HG02938 (cell line): ENCODE results near the gene HOXD3.

Source experiments
- ATAC-seq: cut with Tn5 transposase; IDR thresholded peaks from one replicate; pipeline ENCODE4 v1.9.1; 2021; ENCODE audit warnings: mild to moderate bottlenecking, moderate library complexity; ENCODE audit not compliant: unreplicated experiment

HOXD3 gene

DNA sequence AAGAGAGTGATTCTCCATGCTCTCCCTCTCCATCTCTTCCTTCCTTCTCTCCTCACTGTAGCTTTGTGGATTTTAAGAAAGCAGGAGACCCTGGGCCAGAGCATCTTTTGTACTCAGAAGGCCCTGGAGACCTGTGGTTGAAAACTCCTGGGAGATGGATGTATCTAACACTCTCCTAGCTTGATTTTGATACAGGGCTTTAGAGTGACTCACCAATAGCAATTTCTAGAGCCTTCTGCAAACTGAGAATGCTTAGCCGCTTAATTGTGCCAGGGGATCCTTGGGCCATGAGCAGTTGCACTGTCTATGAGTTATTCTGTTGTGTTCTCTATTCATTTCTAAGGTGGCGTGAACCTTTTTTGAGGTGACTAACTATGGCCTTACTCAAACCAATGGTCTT lies 49.0 kb downstream of the HOXD3 start:
- no peak for ATAC-seq

DNA sequence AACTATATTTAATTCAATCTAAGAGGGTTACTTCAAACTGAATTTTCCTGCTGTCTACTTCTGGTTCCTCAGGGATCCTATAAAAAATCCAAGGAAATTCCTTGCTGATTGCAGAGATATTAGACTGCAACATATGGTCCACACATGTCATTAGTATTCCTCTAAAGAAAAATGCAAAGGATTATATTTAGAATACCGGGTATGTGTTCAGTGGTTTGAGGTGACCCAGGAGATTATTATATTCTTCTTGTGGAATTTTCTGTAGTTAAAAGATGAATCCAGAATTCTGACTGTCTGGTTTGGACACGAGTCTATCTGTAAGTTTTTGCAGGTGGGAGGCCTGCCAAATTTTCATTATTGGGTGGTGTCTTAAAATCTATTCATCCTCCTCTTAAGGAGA lies 49.6 kb downstream of the HOXD3 start:
- ATAC-seq, result no peak

DNA sequence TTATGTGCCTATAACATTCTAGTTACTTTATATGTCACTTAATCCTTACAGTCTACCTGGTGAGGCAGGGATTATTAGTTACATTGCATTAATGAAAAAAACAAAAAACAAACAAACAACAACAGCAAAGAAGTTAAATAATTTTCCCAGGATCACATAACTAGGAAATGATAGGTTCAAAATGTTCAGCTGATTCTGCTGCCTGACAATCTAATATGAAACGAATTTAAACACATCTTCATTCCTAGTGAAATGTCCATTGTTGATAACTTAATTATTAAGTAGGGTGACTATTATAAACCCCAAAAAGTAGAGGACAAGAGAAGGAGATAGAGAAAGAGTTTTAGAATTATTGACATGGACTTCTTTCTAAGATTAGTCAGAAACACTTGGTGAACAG lies 54.0 kb downstream of the HOXD3 start:
- ATAC-seq, result no peak

DNA sequence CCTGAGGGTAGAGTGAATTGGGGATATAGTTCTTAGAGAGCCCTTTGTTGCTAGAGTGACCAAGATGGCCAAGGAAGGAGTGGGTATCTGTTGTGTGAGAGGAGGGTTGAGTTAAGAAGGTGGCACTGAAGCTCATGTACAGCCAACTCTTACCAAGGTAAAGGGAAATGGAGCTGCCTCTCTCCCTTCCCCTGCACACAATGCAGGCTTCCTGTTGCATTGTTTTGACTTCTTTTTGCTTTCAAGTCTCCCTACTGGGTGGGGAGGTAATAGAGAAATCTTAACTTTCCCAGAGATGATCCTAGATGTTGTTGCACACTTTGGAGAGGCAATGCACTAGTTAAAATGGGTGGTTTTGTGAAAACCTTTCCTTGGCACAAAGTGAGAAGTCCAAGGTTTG lies 55.2 kb downstream of the HOXD3 start:
- no peak for ATAC-seq

DNA sequence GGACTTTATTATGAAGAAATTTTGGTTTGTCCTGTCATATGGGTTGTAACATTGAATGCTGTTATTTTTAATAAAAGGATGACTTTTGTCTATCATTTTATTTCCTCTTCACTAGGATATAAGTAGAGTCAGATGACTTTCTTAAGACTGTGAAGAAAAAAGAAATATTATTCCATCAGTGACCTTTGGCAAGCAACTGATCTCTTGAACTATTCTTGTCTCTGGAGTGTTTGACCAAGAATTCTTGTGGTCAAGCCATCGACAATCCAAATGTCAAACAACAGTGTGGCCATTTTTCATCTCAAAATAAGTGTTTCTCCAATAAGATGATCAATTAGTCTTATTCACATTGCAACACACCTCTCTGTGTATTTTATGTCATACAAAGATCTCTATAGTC lies 56.3 kb downstream of the HOXD3 start:
- ATAC-seq, result no peak
